CD1c-positive myeloid dendritic cell (primary cell): Measurements from ENCODE around the gene CITED2.

ENCODE experiments used
- DNase-seq: peaks from one replicate; pipeline ENCODE4 v3.0.0-alpha.2; 2016; ENCODE audit errors: extremely low spot score

The CITED2 gene

GRCh38 chr6:139381216-139381865, 6.9 kb upstream of the CITED2 start:
- no peak for DNase-seq

- DNase-seq = no peak
Observed at GRCh38 chr6:139380611-139381010, 6.2 kb upstream of the CITED2 start.

- no peak for DNase-seq
Observed at GRCh38 chr6:139380168-139380567, 5.7 kb upstream of the CITED2 start.

GRCh38 chr6:139378882-139379341, 4.5 kb upstream of the CITED2 start:
- no peak for DNase-seq

- DNase-seq = no peak
Observed at GRCh38 chr6:139378226-139378625, 3.8 kb upstream of the CITED2 start.

- DNase-seq = no peak
Observed at GRCh38 chr6:139376604-139377218, 2.3 kb upstream of the CITED2 start.

GRCh38 chr6:139376017-139376330, 1.5 kb upstream of the CITED2 start:
- peak; percentile 47 for DNase-seq

GRCh38 chr6:139375226-139376016, 973 bp upstream of the CITED2 start:
- DNase-seq = peak; percentile 93

- no peak for DNase-seq
Observed at GRCh38 chr6:139373928-139374356, 506 bp downstream of the CITED2 start.

GRCh38 chr6:139373154-139373927, 1.1 kb downstream of the CITED2 start:
- peak; percentile 73 for DNase-seq

- DNase-seq = peak; percentile 27
Observed at GRCh38 chr6:139372326-139373153, 1.9 kb downstream of the CITED2 start.

GRCh38 chr6:139371421-139372203, 2.8 kb downstream of the CITED2 start:
- DNase-seq = no peak

- DNase-seq = no peak
Observed at GRCh38 chr6:139370999-139371345, 3.5 kb downstream of the CITED2 start.

GRCh38 chr6:139370283-139370998, 4.0 kb downstream of the CITED2 start:
- no peak for DNase-seq

- DNase-seq = peak; percentile 66
Observed at GRCh38 chr6:139369568-139370282, 4.7 kb downstream of the CITED2 start.

- DNase-seq = no peak
Observed at GRCh38 chr6:139369068-139369467, 5.4 kb downstream of the CITED2 start.

GRCh38 chr6:139368661-139369060, 5.8 kb downstream of the CITED2 start:
- no peak for DNase-seq

GRCh38 chr6:139367810-139368351, 6.6 kb downstream of the CITED2 start:
- DNase-seq = peak; percentile 25

GRCh38 chr6:139364982-139365379, 9.5 kb downstream of the CITED2 start:
- DNase-seq = no peak
